ENCODE data around the gene TIMM21. TPM values are rescaled to one million over a fixed set of nuclear protein-coding genes. Genes with fewer than 3 reads are reported as not detected.

The TIMM21 gene
- total RNA-seq, 3 donors from 2014 or later = 30.8 to 38.1 (median 35.9) TPM

DNA sequence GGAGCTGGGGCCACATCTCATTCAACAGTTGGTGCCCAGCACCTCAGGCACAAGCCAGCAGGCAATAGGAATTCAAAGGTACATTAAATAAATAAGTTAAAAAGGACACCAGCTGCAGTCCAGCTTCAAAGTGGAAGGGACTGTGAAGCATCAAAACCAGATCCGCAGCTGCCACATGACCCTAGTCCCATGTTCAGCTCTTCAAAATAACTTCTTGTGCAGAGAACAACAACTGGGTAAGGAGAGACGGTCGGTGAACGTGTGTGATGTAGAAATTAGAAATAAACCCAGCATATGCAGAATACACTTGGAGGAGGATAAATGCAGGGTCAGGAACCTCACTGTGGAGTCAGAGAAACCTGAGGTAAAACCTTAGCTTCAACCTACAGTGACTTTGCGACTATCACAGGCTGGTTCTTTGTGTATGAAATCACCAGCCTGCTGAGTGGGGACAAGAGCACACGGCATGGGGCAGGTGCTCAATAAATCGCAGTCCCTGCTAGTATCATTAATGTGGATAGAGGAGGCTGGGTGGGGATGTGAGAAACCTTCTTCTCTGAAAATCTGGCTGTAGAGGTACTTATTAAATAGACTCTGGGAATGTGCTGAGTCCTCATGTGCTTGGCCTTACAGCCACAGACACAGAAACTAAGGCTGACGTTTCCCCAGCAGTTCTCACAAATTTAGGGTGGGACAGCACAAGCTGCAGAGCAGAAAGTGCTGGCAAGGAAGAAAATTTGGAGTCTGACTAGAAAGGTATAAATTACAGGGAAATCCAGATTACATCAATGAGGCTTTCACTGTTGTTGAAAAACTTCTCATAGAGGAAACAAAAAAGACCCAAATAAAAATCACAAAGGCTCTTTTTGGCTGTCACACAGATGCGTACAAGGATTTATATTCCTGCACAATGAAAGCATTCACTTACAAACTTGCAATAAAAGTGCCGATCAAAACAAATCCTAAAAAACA, 21.4 kb upstream of the TIMM21 start:
- no peak for DNase-seq (ENCODE audit: low spot score in 2 of 2)
- TF ChIP-seq POLR2AphosphoS5 (IDR thresholded peaks at IDR 0.05) (no peak), POLR2A (IDR thresholded peaks at IDR 0.05) (no peak)
- TF ChIP-seq, protein P1, sequence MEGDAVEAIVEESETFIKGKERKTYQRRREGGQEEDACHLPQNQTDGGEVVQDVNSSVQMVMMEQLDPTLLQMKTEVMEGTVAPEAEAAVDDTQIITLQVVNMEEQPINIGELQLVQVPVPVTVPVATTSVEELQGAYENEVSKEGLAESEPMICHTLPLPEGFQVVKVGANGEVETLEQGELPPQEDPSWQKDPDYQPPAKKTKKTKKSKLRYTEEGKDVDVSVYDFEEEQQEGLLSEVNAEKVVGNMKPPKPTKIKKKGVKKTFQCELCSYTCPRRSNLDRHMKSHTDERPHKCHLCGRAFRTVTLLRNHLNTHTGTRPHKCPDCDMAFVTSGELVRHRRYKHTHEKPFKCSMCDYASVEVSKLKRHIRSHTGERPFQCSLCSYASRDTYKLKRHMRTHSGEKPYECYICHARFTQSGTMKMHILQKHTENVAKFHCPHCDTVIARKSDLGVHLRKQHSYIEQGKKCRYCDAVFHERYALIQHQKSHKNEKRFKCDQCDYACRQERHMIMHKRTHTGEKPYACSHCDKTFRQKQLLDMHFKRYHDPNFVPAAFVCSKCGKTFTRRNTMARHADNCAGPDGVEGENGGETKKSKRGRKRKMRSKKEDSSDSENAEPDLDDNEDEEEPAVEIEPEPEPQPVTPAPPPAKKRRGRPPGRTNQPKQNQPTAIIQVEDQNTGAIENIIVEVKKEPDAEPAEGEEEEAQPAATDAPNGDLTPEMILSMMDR (IDR thresholded peaks at IDR 0.05) = no peak
- H3K36me3 ChIP-seq = no peaks in the 10 kb centered on the region
- no peaks in the 10 kb centered on the region for H3K27me3 ChIP-seq
- no peaks in the 10 kb centered on the region for H3K9me3 ChIP-seq
- no peak overlapping the region for H3K27ac ChIP-seq
- H3K4me1 ChIP-seq = no peaks in the 10 kb centered on the region
- intact Hi-C loops (cut with DNase I; ENCODE audit: low total_unique reads) = no loop called here
- no peak overlapping the region for H3K4me3 ChIP-seq

DNA sequence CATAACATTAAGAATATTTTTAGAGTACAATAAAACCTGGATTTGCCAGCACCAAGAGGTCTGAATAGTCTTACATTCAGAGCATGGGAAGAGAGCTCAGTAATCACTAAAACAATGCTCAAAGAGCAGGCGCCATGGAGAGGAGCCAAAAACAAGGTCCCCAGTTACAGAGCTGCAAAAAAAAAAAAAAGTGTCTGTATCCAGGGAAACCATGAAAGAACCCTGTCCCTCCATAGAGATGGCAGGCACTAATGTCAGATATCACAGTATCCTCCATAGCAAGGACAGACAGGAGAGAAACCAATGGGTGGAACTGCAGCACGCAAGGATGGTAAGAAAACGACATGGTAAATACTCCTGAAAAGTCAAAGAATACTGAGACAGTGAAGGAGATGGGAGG, 20.2 kb upstream of the TIMM21 start:
- Histone ChIP-seq H3K4me3 (no peak overlapping the region), H3K4me1 (no peaks in the 10 kb centered on the region), H3K27ac (no peak overlapping the region), H3K36me3 (no peaks in the 10 kb centered on the region), H3K9me3 (no peaks in the 10 kb centered on the region), H3K27me3 (no peaks in the 10 kb centered on the region)
- intact Hi-C loops (cut with DNase I; ENCODE audit: low total_unique reads) = no loop called here
- TF ChIP-seq, protein P1 (IDR thresholded peaks at IDR 0.05) = no peak
- TF ChIP-seq POLR2A (IDR thresholded peaks at IDR 0.05) (no peak), POLR2AphosphoS5 (IDR thresholded peaks at IDR 0.05) (no peak)
- DNase-seq (ENCODE audit: low spot score in 2 of 2) = no peak

DNA sequence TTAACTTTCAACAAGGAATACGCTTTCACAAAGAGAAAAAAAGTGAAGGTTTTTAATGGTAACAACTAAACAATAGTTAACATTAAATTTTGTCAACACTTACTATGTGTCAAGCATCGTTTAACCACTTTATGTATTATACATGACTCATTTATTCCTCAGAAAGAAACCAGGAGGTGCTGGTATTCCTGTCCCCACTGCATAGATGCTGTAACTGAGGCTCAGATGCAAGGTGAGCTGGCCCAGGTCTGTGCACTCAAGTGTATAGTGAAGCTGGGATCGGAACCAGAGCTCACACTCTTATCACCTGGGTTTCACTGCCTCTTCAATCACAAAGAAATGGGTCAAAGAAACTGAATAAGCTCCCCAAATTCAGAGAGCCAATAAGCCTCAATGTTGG, 17.2 kb upstream of the TIMM21 start:
- intact Hi-C loops (cut with DNase I; ENCODE audit: low total_unique reads) = no loop called here
- TF ChIP-seq, protein P1 (IDR thresholded peaks at IDR 0.05) = no peak
- TF ChIP-seq POLR2A (IDR thresholded peaks at IDR 0.05) (no peak), POLR2AphosphoS5 (IDR thresholded peaks at IDR 0.05) (no peak)
- Histone ChIP-seq H3K27ac (no peak overlapping the region), H3K4me1 (no peaks in the 10 kb centered on the region), H3K27me3 (no peaks in the 10 kb centered on the region), H3K9me3 (no peaks in the 10 kb centered on the region), H3K36me3 (no peaks in the 10 kb centered on the region), H3K4me3 (no peak overlapping the region)
- no peak for DNase-seq (ENCODE audit: low spot score in 2 of 2)

DNA sequence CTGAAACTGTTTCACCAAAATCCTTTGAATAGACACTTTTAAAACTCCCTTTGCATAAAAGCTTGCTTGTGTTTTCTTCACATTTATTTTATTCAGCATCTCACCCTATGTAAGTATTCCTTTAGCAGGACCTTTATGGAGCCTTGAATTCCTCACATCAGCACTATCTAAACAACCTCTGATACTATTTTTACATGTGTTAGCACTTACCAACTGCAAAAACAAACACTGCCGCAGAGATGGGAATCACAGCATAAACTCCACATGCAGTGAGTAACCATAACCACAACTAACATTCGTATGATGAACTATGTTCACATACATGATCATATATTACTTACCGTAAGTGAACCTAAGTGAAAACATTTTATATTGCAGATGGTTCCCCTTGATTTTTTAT, 16.1 kb upstream of the TIMM21 start:
- Histone ChIP-seq H3K27ac (no peak overlapping the region), H3K9me3 (no peaks in the 10 kb centered on the region), H3K36me3 (no peaks in the 10 kb centered on the region), H3K4me1 (no peaks in the 10 kb centered on the region), H3K27me3 (no peaks in the 10 kb centered on the region), H3K4me3 (no peak overlapping the region)
- TF ChIP-seq, protein P1 (IDR thresholded peaks at IDR 0.05) = no peak
- TF ChIP-seq POLR2AphosphoS5 (IDR thresholded peaks at IDR 0.05) (no peak), POLR2A (IDR thresholded peaks at IDR 0.05) (no peak)
- no peak for DNase-seq (ENCODE audit: low spot score in 2 of 2)
- intact Hi-C loops (cut with DNase I; ENCODE audit: low total_unique reads) = no loop called here

DNA sequence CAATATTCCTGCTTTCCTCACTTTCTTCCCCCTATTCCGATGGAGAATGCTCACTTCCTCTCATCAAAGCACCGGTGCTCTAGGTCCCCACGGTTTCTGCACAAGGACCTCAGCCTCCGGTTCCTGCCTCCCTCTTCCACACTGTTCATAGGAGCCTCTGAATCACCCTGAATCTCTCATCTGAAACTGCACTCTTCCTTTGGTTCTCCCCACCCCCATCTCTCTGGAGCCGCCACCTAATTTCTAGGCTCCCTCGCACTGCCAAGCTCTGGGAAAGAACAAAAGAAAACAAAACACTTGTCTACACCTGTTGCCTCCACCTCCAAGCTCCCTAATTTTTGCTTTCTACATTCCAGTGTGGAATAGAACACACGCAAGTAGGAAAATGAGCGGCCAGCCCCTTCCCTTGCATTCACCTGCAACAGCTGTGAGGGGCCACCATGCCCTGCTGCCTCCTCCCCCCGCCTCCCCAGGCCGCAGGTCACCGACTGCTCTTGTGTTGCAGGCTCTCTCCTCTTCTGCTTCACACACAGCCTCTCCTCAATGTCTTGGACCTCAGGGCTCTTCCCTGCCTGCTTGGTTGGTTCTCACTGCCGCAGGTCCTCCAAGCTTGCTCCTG, 10.3 kb upstream of the TIMM21 start:
- Histone ChIP-seq H3K27ac (no peak overlapping the region), H3K4me1 (no peaks in the 10 kb centered on the region), H3K4me3 (no peak overlapping the region), H3K27me3 (no peaks in the 10 kb centered on the region), H3K9me3 (no peaks in the 10 kb centered on the region), H3K36me3 (no peaks in the 10 kb centered on the region)
- intact Hi-C loops (cut with DNase I; ENCODE audit: low total_unique reads) = no loop called here
- TF ChIP-seq POLR2A (IDR thresholded peaks at IDR 0.05) = no peak
- TF ChIP-seq, protein P1 (IDR thresholded peaks at IDR 0.05) = no peak
- no peak for TF ChIP-seq POLR2AphosphoS5 (IDR thresholded peaks at IDR 0.05)
- no peak for DNase-seq (ENCODE audit: low spot score in 2 of 2)
